Measurements from ENCODE around the gene ZNF709. TPM values are rescaled to one million over a fixed set of nuclear protein-coding genes. Genes with fewer than 3 reads are reported as not detected.

ZNF709 gene
- total RNA-seq, 1 experiment from 2014 or later: 4.0 TPM

- Histone ChIP-seq H3K9me3 (ENCODE audit: control insufficient read depth, insufficient read depth, low read depth, low read length) (no peaks in the 10 kb centered on the region), H3K4me1 (ENCODE audit: control insufficient read depth, insufficient read depth, low read length) (no peaks in the 10 kb centered on the region), H3K4me3 (ENCODE audit: low read depth in 2 of 2, low read length in 2 of 2) (no peak overlapping the region), H3K27me3 (ENCODE audit: control insufficient read depth, insufficient read depth, low read length) (no peaks in the 10 kb centered on the region), H3K27ac (ENCODE audit: low read length) (no peak overlapping the region), H3K36me3 (ENCODE audit: control insufficient read depth, insufficient read depth, low read length) (no peaks in the 10 kb centered on the region)
- CTCF ChIA-PET: no interaction called here
- DNase-seq (ENCODE audit: low read depth, low spot score): no peak
- TF ChIP-seq REST (IDR thresholded peaks at IDR 0.05; ENCODE audit: insufficient read depth in 1 of 2, low read depth in 2 of 2, low read length in 1 of 2) (no peak), POLR2AphosphoS5 (IDR thresholded peaks at IDR 0.05; ENCODE audit: low read depth, low read length) (no peak), SIN3A (IDR thresholded peaks at IDR 0.05; ENCODE audit: borderline replicate concordance, insufficient read depth, low read depth, low read length) (no peak)
- intact Hi-C loops (cut with micrococcal nuclease; ENCODE audit: unreplicated experiment): no loop called here
- POLR2A ChIA-PET: no interaction called here
- in situ Hi-C loops (cut with HindIII; ENCODE audit: low pct_unique_long_range_greater_than_20kb, low sequenced_read_pairs): no loop called here
- no peak for ATAC-seq
- no TSS peak for BruUV-seq (replicated peaks)
Observed at GRCh38 chr19:12411893-12412292, 72.7 kb downstream of the ZNF709 start.

Other genes starting within 250 kb of the ZNF709 start
- gene ZNF44, start 189.9 kb downstream of the ZNF709 start, total RNA-seq (2021; ENCODE audit: unreplicated experiment): 5.0 TPM
- gene ZNF563, start 151.2 kb downstream of the ZNF709 start, total RNA-seq (2021; ENCODE audit: unreplicated experiment): 2.2 TPM
- 2.5 TPM for gene ZNF442, start 119.1 kb downstream of the ZNF709 start, total RNA-seq (2021; ENCODE audit: unreplicated experiment)
- gene ZNF799, start 83.5 kb downstream of the ZNF709 start, total RNA-seq (2021; ENCODE audit: unreplicated experiment): 4.5 TPM
- 6.0 TPM for gene ZNF443, start 43.8 kb downstream of the ZNF709 start, total RNA-seq (2021; ENCODE audit: unreplicated experiment)
- 5.7 TPM for gene ZNF564, start 66.7 kb upstream of the ZNF709 start, total RNA-seq (2021; ENCODE audit: unreplicated experiment)
- 7.0 TPM for gene ZNF490, start 126.0 kb upstream of the ZNF709 start, total RNA-seq (2021; ENCODE audit: unreplicated experiment)
- 19.0 TPM for gene ZNF791, start 126.1 kb upstream of the ZNF709 start, total RNA-seq (2021; ENCODE audit: unreplicated experiment)
- 43.0 TPM for gene MAN2B1, start 181.9 kb upstream of the ZNF709 start, total RNA-seq (2021; ENCODE audit: unreplicated experiment)
- gene WDR83, start 182.0 kb upstream of the ZNF709 start, total RNA-seq (2021; ENCODE audit: unreplicated experiment): 10.8 TPM
- 76.9 TPM for gene DHPS, start 197.1 kb upstream of the ZNF709 start, total RNA-seq (2021; ENCODE audit: unreplicated experiment)
- gene GNG14, start 203.2 kb upstream of the ZNF709 start, total RNA-seq (2021; ENCODE audit: unreplicated experiment): not detected
- 12.4 TPM for gene FBXW9, start 211.8 kb upstream of the ZNF709 start, total RNA-seq (2021; ENCODE audit: unreplicated experiment)
- 83.3 TPM for gene TNPO2, start 239.1 kb upstream of the ZNF709 start, total RNA-seq (2021; ENCODE audit: unreplicated experiment)
- gene TRIR, start 249.9 kb upstream of the ZNF709 start, total RNA-seq (2021; ENCODE audit: unreplicated experiment): 143 TPM